OCI-LY7 (cell line): ENCODE data around the gene GBP4. TPM values are rescaled to one million over a fixed set of nuclear protein-coding genes. Genes with fewer than 3 reads are reported as not detected.

Source experiments
- BruUV-seq: library from RNA; stranded (reverse); fragments of 400-500 nt; replicated peaks from 2 replicates; lab custom pipeline; 2021; lab: Mats Ljungman, UMichigan
- CTCF ChIA-PET: fragments of 300-600 bp; sonication (Branson Sonifier 250); formaldehyde crosslinking; loops from one replicate; lab custom pipeline; 2022; ENCODE audit warnings: antibody characterized with exemption; ENCODE audit not compliant: unreplicated experiment; lab: Charles Lee
- POLR2A ChIA-PET: fragments of 300-600 bp; sonication (Branson Sonifier 250); formaldehyde crosslinking; loops from one replicate; lab custom pipeline; 2022; ENCODE audit warnings: antibody characterized with exemption; lab: Charles Lee
- DNase-seq: peaks from one replicate; pipeline ENCODE4 v3.0.0-alpha.2; 2015; ENCODE audit warnings: low spot score
- H2AFZ ChIP-seq: fragments of 200-600 bp; sonication (generic), shearing (Covaris generic); 2 replicates; pipeline ENCODE4 v1.6.1; 2014; ENCODE audit warnings: mild to moderate bottlenecking, antibody characterized with exemption, low read length, moderate library complexity
- H3K27ac ChIP-seq: fragments of 200-600 bp; sonication (generic); 2 replicates; pipeline ENCODE4 v1.5.1; 2014; ENCODE audit warnings: mixed run types, low read depth, mild to moderate bottlenecking, moderate library complexity, low read length, inconsistent platforms; ENCODE audit not compliant: poor library complexity, severe bottlenecking
- H3K36me3 ChIP-seq: fragments of 200-600 bp; sonication (generic); 2 replicates; pipeline ENCODE4 v1.6.1; 2014; ENCODE audit warnings: mild to moderate bottlenecking, antibody characterized with exemption, low read length, moderate library complexity, mixed read lengths; ENCODE audit not compliant: insufficient read depth
- H3K4me1 ChIP-seq: fragments of 200-600 bp; sonication (generic); 2 replicates; pipeline ENCODE4 v1.5.1; 2014; ENCODE audit warnings: mild to moderate bottlenecking, low read length; ENCODE audit not compliant: insufficient read depth, poor library complexity, severe bottlenecking
- H3K4me2 ChIP-seq: fragments of 200-600 bp; sonication (generic); 2 replicates; pipeline ENCODE4 v1.6.1; 2014; ENCODE audit warnings: mild to moderate bottlenecking, low read length
- H3K4me3 ChIP-seq: fragments of 200-600 bp; sonication (generic); 2 replicates; pipeline ENCODE4 v1.5.1; 2014; ENCODE audit warnings: mild to moderate bottlenecking, low read depth, low read length; ENCODE audit not compliant: poor library complexity, severe bottlenecking
- H3K79me2 ChIP-seq: fragments of 200-600 bp; sonication (generic); 2 replicates; pipeline ENCODE4 v1.6.1; 2016; ENCODE audit warnings: low read depth, mild to moderate bottlenecking, low read length, moderate library complexity, mixed read lengths; ENCODE audit not compliant: insufficient read depth
- H3K9me2 ChIP-seq: fragments of 200-600 bp; sonication (generic); 2 replicates; pipeline ENCODE4 v1.6.1; 2016; ENCODE audit warnings: mild to moderate bottlenecking, low read length, mixed read lengths; ENCODE audit not compliant: insufficient read depth
- H3K9me3 ChIP-seq: fragments of 200-600 bp; sonication (generic); 2 replicates; pipeline ENCODE4 v1.6.1; 2014; ENCODE audit warnings: mild to moderate bottlenecking, mixed run types, low read length, mixed read lengths
- H4K20me1 ChIP-seq: fragments of 200-600 bp; sonication (generic); 2 replicates; pipeline ENCODE4 v1.6.1; 2014; ENCODE audit warnings: mild to moderate bottlenecking, antibody characterized with exemption, low read length, moderate library complexity, mixed read lengths; ENCODE audit not compliant: insufficient read depth
- CTCF ChIP-seq: fragments of 200-600 bp; sonication (generic); conservative IDR thresholded peaks from 2 replicates; pipeline ENCODE4 v1.5.1; 2014; ENCODE audit warnings: mild to moderate bottlenecking, antibody characterized with exemption, low read length, moderate library complexity, mixed read lengths
- EZH2phosphoT487 ChIP-seq: fragments of 200-600 bp; sonication (generic); IDR thresholded peaks from 2 replicates; pipeline ENCODE4 v1.6.1; 2018; ENCODE audit warnings: low read depth, borderline replicate concordance, mild to moderate bottlenecking, mixed run types, antibody characterized with exemption, low read length, moderate library complexity, mixed read lengths
- intact Hi-C: fragments of 100-400 bp; cut with micrococcal nuclease; formaldehyde crosslinking; loops from one replicate; pipeline ENCODE4 v1.10.0; 2022; ENCODE audit not compliant: unreplicated experiment
- total RNA-seq, 2 experiments: library from RNA; depleted of rRNA in 1 of 2; stranded (reverse); fragments of >200 nt in 1 of 2; shearing (Covaris generic) in 1 of 2; gene quantifications; 2 replicates each; pipeline ENCODE4 v1.2.3, GENCODE V29; 2014 to 2022

GBP4 gene
- total RNA-seq, 2 experiments from 2014 or later, result not detected

- no TSS peak for BruUV-seq
- no peak within 1 kb of the TSS for H2AFZ ChIP-seq
- intact Hi-C loops, result no loop called here
- no peak within 1 kb of the TSS for H3K4me2 ChIP-seq
- H4K20me1 ChIP-seq, result no peaks in the 10 kb centered on the region
- ChIA-PET CTCF (interaction anchor here (0.6 kb wide), 1 partner anchor 844 kb away, joined by 3 read pairs; no protein-coding TSS in a partner anchor), POLR2A (no interaction called here)
- H3K9me3 ChIP-seq, result no peaks in the 10 kb centered on the region
- H3K4me1 ChIP-seq, result no peaks in the 10 kb centered on the region
- TF ChIP-seq EZH2phosphoT487, result no peak
- H3K4me3 ChIP-seq, result no peak within 1 kb of the TSS
- no peak for DNase-seq
- no peaks in the 10 kb centered on the region for H3K79me2 ChIP-seq
- H3K27ac ChIP-seq, result no peak within 1 kb of the TSS
- H3K36me3 ChIP-seq, result no peaks in the 10 kb centered on the region
- no peaks in the 10 kb centered on the region for H3K9me2 ChIP-seq
Observed at GRCh38 chr1:89175601-89176256, 23.0 kb downstream of the GBP4 start, which contains the start of gene GBP7. Gene GBP7 (minus strand): TSS chr1:89176003. CDS start chr1:89171935, 4,068 bp downstream.

DNA sequence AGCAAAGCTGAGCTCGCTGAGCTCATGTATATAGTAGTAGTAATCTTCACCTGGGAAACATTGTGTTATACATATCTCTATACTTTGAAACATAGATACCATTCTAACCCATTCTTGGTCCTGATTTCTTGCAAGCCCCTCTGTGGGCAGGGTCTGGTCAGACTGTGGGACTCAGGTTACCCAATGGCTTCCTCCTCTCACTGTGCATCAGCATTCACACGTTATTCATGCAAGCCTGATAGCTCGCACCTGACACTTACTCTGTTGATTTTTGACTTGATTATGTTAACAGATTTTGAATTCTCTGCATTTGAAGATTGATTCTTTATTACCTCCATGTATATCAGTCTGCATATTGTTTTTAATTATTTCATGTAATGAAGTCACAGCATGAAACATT, 24.3 kb downstream of the GBP4 start:
- H3K4me1 ChIP-seq, result no peaks in the 10 kb centered on the region
- no peak overlapping the region for H2AFZ ChIP-seq
- intact Hi-C loops, result no loop called here
- H3K36me3 ChIP-seq, result no peaks in the 10 kb centered on the region
- no peak overlapping the region for H3K27ac ChIP-seq
- POLR2A ChIA-PET, result no interaction called here
- no peaks in the 10 kb centered on the region for H3K79me2 ChIP-seq
- no peak overlapping the region for H3K4me2 ChIP-seq
- H3K4me3 ChIP-seq, result no peak overlapping the region
- no peak for TF ChIP-seq CTCF
- no peak for TF ChIP-seq EZH2phosphoT487
- H3K9me3 ChIP-seq, result no peaks in the 10 kb centered on the region
- H4K20me1 ChIP-seq, result no peaks in the 10 kb centered on the region
- BruUV-seq, result no TSS peak
- no peak for DNase-seq
- H3K9me2 ChIP-seq, result no peaks in the 10 kb centered on the region
- CTCF ChIA-PET, result no interaction called here

DNA sequence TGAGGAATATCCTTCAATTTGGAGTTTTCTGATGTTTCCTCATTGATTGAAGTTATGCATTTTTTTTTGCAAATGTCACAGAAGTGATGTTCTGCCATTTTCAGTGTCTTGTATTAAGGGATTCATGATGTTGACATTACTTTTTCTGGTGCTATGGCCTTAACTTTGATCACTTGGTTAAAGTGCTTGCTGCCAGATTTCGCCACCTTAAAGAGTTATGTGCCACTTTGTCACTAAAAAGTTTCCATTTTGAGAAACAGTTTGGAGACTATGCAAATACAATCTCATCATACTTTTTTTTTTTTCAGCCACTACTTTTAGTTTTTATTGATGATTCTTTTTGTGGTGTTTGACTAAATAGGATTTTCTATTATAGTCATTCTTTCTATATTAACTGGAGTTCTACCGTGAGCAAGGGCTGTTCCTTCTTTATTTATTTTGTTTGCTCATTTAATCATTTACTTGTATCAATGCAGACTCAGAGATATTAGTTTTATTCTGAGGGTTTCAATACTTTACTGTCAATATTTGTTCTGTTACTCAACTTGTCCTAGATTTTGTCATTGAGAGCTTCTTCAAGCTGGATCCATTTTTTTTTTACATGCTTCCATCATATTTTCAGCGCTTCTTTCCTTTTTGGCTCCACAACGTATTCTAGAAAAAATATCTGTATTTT, 26.1 kb downstream of the GBP4 start:
- CTCF ChIA-PET, result no interaction called here
- TF ChIP-seq CTCF (no peak), EZH2phosphoT487 (no peak)

More for the DNA sequence above, 26.1 kb downstream of the GBP4 start:
- Histone ChIP-seq H3K9me3 (no peaks in the 10 kb centered on the region), H2AFZ (no peak overlapping the region), H3K36me3 (no peaks in the 10 kb centered on the region), H3K4me2 (no peak overlapping the region), H4K20me1 (no peaks in the 10 kb centered on the region), H3K9me2 (no peaks in the 10 kb centered on the region), H3K4me1 (no peaks in the 10 kb centered on the region), H3K79me2 (no peaks in the 10 kb centered on the region), H3K27ac (no peak overlapping the region), H3K4me3 (no peak overlapping the region)
- no TSS peak for BruUV-seq
- intact Hi-C loops, result no loop called here
- no peak for DNase-seq
- POLR2A ChIA-PET, result interaction anchor here (1.2 kb wide), 1 partner anchor 22 kb away, joined by 3 read pairs; no protein-coding TSS in a partner anchor
